ENCODE results near the gene TCEA2. TPM values are rescaled to one million over a fixed set of nuclear protein-coding genes. Genes with fewer than 3 reads are reported as not detected.

The TCEA2 gene
- polyA plus RNA-seq, 1 donor from 2014 or later, result 87.7 TPM

- Histone ChIP-seq H4K20me1 (ENCODE audit: insufficient read depth) (no peaks in the 10 kb centered on the region), H3K36me3 (ENCODE audit: insufficient read depth, low read length) (no peaks in the 10 kb centered on the region), H3K9me2 (ENCODE audit: insufficient read depth, low read length) (no peaks in the 10 kb centered on the region), H3K9ac (ENCODE audit: low read length) (no peak overlapping the region), H2AFZ (ENCODE audit: low read depth, low read length) (no peak overlapping the region), H3K4me2 (ENCODE audit: low read length) (no peak overlapping the region), H3K27ac (ENCODE audit: low read length) (no peak overlapping the region), H3K79me2 (replicated peaks; ENCODE audit: insufficient read depth, low read length) (peaks cover 7% of the 10 kb centered on the region), H3K9me3 (ENCODE audit: low read length) (no peaks in the 10 kb centered on the region), H3F3A (ENCODE audit: insufficient read depth, low read length, poor library complexity, severe bottlenecking) (no peaks in the 10 kb centered on the region), H3K4me3 (ENCODE audit: low read length) (no peak overlapping the region), H3K27me3 (ENCODE audit: insufficient read depth, low read depth, low read length) (no peaks in the 10 kb centered on the region)
- TF ChIP-seq CTCF (IDR thresholded peaks at IDR 0.05; ENCODE audit: poor library complexity, severe bottlenecking), result no peak
- TF ChIP-seq RAD21 (conservative IDR thresholded peaks at IDR 0.05), result no peak
These were observed 4.1 kb downstream of the TCEA2 start for GRCh38 chr20:64067005-64067632.

- Histone ChIP-seq H4K20me1 (ENCODE audit: insufficient read depth) (no peaks in the 10 kb centered on the region), H3F3A (ENCODE audit: insufficient read depth, low read length, poor library complexity, severe bottlenecking) (no peaks in the 10 kb centered on the region), H3K79me2 (replicated peaks; ENCODE audit: insufficient read depth, low read length) (peaks cover 7% of the 10 kb centered on the region), H3K27me3 (ENCODE audit: insufficient read depth, low read depth, low read length) (no peaks in the 10 kb centered on the region), H3K4me2 (ENCODE audit: low read length) (no peak overlapping the region), H3K4me3 (ENCODE audit: low read length) (no peak overlapping the region), H3K36me3 (ENCODE audit: insufficient read depth, low read length) (no peaks in the 10 kb centered on the region), H3K9me2 (ENCODE audit: insufficient read depth, low read length) (no peaks in the 10 kb centered on the region), H3K27ac (ENCODE audit: low read length) (no peak overlapping the region), H3K9me3 (ENCODE audit: low read length) (no peaks in the 10 kb centered on the region), H2AFZ (ENCODE audit: low read depth, low read length) (no peak overlapping the region), H3K9ac (ENCODE audit: low read length) (no peak overlapping the region)
- TF ChIP-seq EZH2 (IDR thresholded peaks at IDR 0.05; ENCODE audit: borderline replicate concordance, insufficient read depth, low read length, poor library complexity, severe bottlenecking), result no peak
- TF ChIP-seq CTCF (IDR thresholded peaks at IDR 0.05; ENCODE audit: poor library complexity, severe bottlenecking), result no peak
- TF ChIP-seq EP300 (conservative IDR thresholded peaks at IDR 0.05; ENCODE audit: poor library complexity, severe bottlenecking), result no peak
- no peak for TF ChIP-seq SMC3 (conservative IDR thresholded peaks at IDR 0.05; ENCODE audit: poor library complexity)
- TF ChIP-seq TAF1 (IDR thresholded peaks at IDR 0.05; ENCODE audit: low read depth), result no peak
- TF ChIP-seq REST (IDR thresholded peaks at IDR 0.05; ENCODE audit: borderline replicate concordance), result no peak
- TF ChIP-seq POLR2AphosphoS5 (IDR thresholded peaks at IDR 0.05), result no peak
- no peak for TF ChIP-seq RAD21 (conservative IDR thresholded peaks at IDR 0.05)
- TF ChIP-seq MXI1 (conservative IDR thresholded peaks at IDR 0.05; ENCODE audit: poor library complexity, severe bottlenecking), result no peak
These were observed 4.8 kb downstream of the TCEA2 start for GRCh38 chr20:64067733-64068307.
